ENCODE data around the gene ANKRD29.

The ANKRD29 gene

GRCh38 chr18:23552505-23552904 lies 110.2 kb downstream of the ANKRD29 start:
- no peak for DNase-seq

- no peak for DNase-seq
Observed at GRCh38 chr18:23551978-23552377, 110.7 kb downstream of the ANKRD29 start.

GRCh38 chr18:23550898-23551297 lies 111.8 kb downstream of the ANKRD29 start:
- no peak for DNase-seq
